ENCODE measurements around the gene ACSS2. TPM values are rescaled to one million over a fixed set of nuclear protein-coding genes. Genes with fewer than 3 reads are reported as not detected.

The ACSS2 gene
- total RNA-seq, 1 donor from 2014 or later: 51.3 TPM

- Mint-ChIP-seq H3K4me3 (ENCODE audit: low read depth) (no peak overlapping the region), H3K4me1 (ENCODE audit: low read depth) (no peaks in the 10 kb centered on the region), H3K9me3 (no peaks in the 10 kb centered on the region), H3K27me3 (ENCODE audit: low read depth) (no peaks in the 10 kb centered on the region), H3K36me3 (ENCODE audit: low read depth) (peaks cover 51% of the 10 kb centered on the region), H3K27ac (no peak overlapping the region)
- DNase-seq (ENCODE audit: low spot score): no peak
- intact Hi-C loops (cut with micrococcal nuclease): no loop called here
Measured at GRCh38 chr20:34948030-34948429, 71.6 kb downstream of the ACSS2 start.

- no peaks in the 10 kb centered on the region for H3K4me1 Mint-ChIP-seq (ENCODE audit: low read depth)
- H3K4me3 Mint-ChIP-seq (ENCODE audit: low read depth): no peak overlapping the region
- intact Hi-C loops (cut with micrococcal nuclease): no loop called here
- H3K9me3 Mint-ChIP-seq: no peaks in the 10 kb centered on the region
- H3K27ac Mint-ChIP-seq: no peak overlapping the region
- H3K27me3 Mint-ChIP-seq (ENCODE audit: low read depth): no peaks in the 10 kb centered on the region
- H3K36me3 Mint-ChIP-seq (ENCODE audit: low read depth): peaks cover 41% of the 10 kb centered on the region
- DNase-seq (ENCODE audit: low spot score): no peak
Measured at GRCh38 chr20:34949120-34949519, 72.7 kb downstream of the ACSS2 start.

- Mint-ChIP-seq H3K4me3 (ENCODE audit: low read depth) (no peak overlapping the region), H3K9me3 (no peaks in the 10 kb centered on the region), H3K27me3 (ENCODE audit: low read depth) (no peaks in the 10 kb centered on the region), H3K27ac (no peak overlapping the region), H3K36me3 (ENCODE audit: low read depth) (peaks cover 27% of the 10 kb centered on the region), H3K4me1 (ENCODE audit: low read depth) (peaks cover 13% of the 10 kb centered on the region)
- DNase-seq (ENCODE audit: low spot score): no peak
- intact Hi-C loops (cut with micrococcal nuclease): no loop called here
Measured at GRCh38 chr20:34951252-34951651, 74.8 kb downstream of the ACSS2 start.

- Mint-ChIP-seq H3K27ac (no peak overlapping the region), H3K4me1 (ENCODE audit: low read depth) (peaks cover 15% of the 10 kb centered on the region), H3K9me3 (no peaks in the 10 kb centered on the region), H3K4me3 (ENCODE audit: low read depth) (no peak overlapping the region), H3K36me3 (ENCODE audit: low read depth) (peaks cover 23% of the 10 kb centered on the region), H3K27me3 (ENCODE audit: low read depth) (no peaks in the 10 kb centered on the region)
- DNase-seq (ENCODE audit: low spot score): no peak
- intact Hi-C loops (cut with micrococcal nuclease): no loop called here
Measured at GRCh38 chr20:34951652-34952051, 75.2 kb downstream of the ACSS2 start.

- H3K27me3 Mint-ChIP-seq (ENCODE audit: low read depth): no peaks in the 10 kb centered on the region
- H3K4me1 Mint-ChIP-seq (ENCODE audit: low read depth): peaks cover 15% of the 10 kb centered on the region
- no peak for DNase-seq (ENCODE audit: low spot score)
- H3K9me3 Mint-ChIP-seq: no peaks in the 10 kb centered on the region
- H3K4me3 Mint-ChIP-seq (ENCODE audit: low read depth): no peak overlapping the region
- intact Hi-C loops (cut with micrococcal nuclease): no loop called here
- peaks cover 21% of the 10 kb centered on the region for H3K36me3 Mint-ChIP-seq (ENCODE audit: low read depth)
- no peak overlapping the region for H3K27ac Mint-ChIP-seq
Measured at GRCh38 chr20:34952671-34953070, 76.3 kb downstream of the ACSS2 start.

GRCh38 chr20:34953960-34954359, 77.5 kb downstream of the ACSS2 start:
- Mint-ChIP-seq H3K4me3 (ENCODE audit: low read depth) (no peak overlapping the region), H3K27ac (no peak overlapping the region), H3K36me3 (ENCODE audit: low read depth) (peaks cover 18% of the 10 kb centered on the region), H3K4me1 (ENCODE audit: low read depth) (peaks cover 15% of the 10 kb centered on the region), H3K9me3 (no peaks in the 10 kb centered on the region), H3K27me3 (ENCODE audit: low read depth) (no peaks in the 10 kb centered on the region)
- intact Hi-C loops (cut with micrococcal nuclease): loop anchor here (2.0 kb wide), 3 partner anchors 35 to 129 kb away; partner anchors contain the start of gene NCOA6
- DNase-seq (ENCODE audit: low spot score): no peak

- Mint-ChIP-seq H3K4me3 (ENCODE audit: low read depth) (peak overlapping the region; percentile 97), H3K4me1 (ENCODE audit: low read depth) (peaks cover 15% of the 10 kb centered on the region), H3K27ac (peak overlapping the region; percentile 97), H3K9me3 (no peaks in the 10 kb centered on the region), H3K27me3 (ENCODE audit: low read depth) (no peaks in the 10 kb centered on the region), H3K36me3 (ENCODE audit: low read depth) (peaks cover 9% of the 10 kb centered on the region)
- intact Hi-C loops (cut with micrococcal nuclease): loop anchor here (1.0 to 5.0 kb wide), 6 partner anchors 36 to 137 kb away; partner anchors contain the start of genes NCOA6 and TRPC4AP
- no peak for DNase-seq (ENCODE audit: low spot score)
Measured at GRCh38 chr20:34954904-34955230, 78.5 kb downstream of the ACSS2 start.

- Mint-ChIP-seq H3K9me3 (no peaks in the 10 kb centered on the region), H3K27me3 (ENCODE audit: low read depth) (no peaks in the 10 kb centered on the region), H3K36me3 (ENCODE audit: low read depth) (peaks cover 4% of the 10 kb centered on the region), H3K27ac (peak within 1 kb of the TSS; percentile 97), H3K4me3 (ENCODE audit: low read depth) (peak within 1 kb of the TSS; percentile 97), H3K4me1 (ENCODE audit: low read depth) (peaks cover 15% of the 10 kb centered on the region)
- intact Hi-C loops (cut with micrococcal nuclease): loop anchor here (1.0 to 5.0 kb wide), 6 partner anchors 37 to 137 kb away; partner anchors contain the start of genes NCOA6 and TRPC4AP
- DNase-seq (ENCODE audit: low spot score): peak; percentile 96
Measured at GRCh38 chr20:34955231-34956040, 79.0 kb downstream of the ACSS2 start, which contains the start of the genes GSS and MYH7B. Gene GSS (minus strand): TSS chr20:34955806. CDS start chr20:34951852, 3,954 bp downstream. Gene MYH7B (plus strand): TSS chr20:34955868. CDS start chr20:34978006, 22,138 bp downstream.

- peak overlapping the region; percentile 97 for H3K27ac Mint-ChIP-seq
- intact Hi-C loops (cut with micrococcal nuclease): loop anchor here (5.0 kb wide), 1 partner anchor 136 kb away; the partner anchor contains the start of gene TRPC4AP
- H3K36me3 Mint-ChIP-seq (ENCODE audit: low read depth): peaks cover 4% of the 10 kb centered on the region
- peak overlapping the region; percentile 97 for H3K4me3 Mint-ChIP-seq (ENCODE audit: low read depth)
- DNase-seq (ENCODE audit: low spot score): no peak
- H3K9me3 Mint-ChIP-seq: no peaks in the 10 kb centered on the region
- H3K27me3 Mint-ChIP-seq (ENCODE audit: low read depth): no peaks in the 10 kb centered on the region
- H3K4me1 Mint-ChIP-seq (ENCODE audit: low read depth): peaks cover 21% of the 10 kb centered on the region
Measured at GRCh38 chr20:34956041-34956458, 79.6 kb downstream of the ACSS2 start.

GRCh38 chr20:34956751-34957472, 80.5 kb downstream of the ACSS2 start:
- no peak for DNase-seq (ENCODE audit: low spot score)
- Mint-ChIP-seq H3K36me3 (ENCODE audit: low read depth) (no peaks in the 10 kb centered on the region), H3K4me1 (ENCODE audit: low read depth) (peaks cover 21% of the 10 kb centered on the region), H3K27ac (peak overlapping the region; percentile 97), H3K4me3 (ENCODE audit: low read depth) (no peak overlapping the region), H3K9me3 (no peaks in the 10 kb centered on the region), H3K27me3 (ENCODE audit: low read depth) (no peaks in the 10 kb centered on the region)
- intact Hi-C loops (cut with micrococcal nuclease): loop anchor here (5.0 kb wide), 1 partner anchor 135 kb away; the partner anchor contains the start of gene TRPC4AP

GRCh38 chr20:34964486-34964885, 88.1 kb downstream of the ACSS2 start:
- H3K4me3 Mint-ChIP-seq (ENCODE audit: low read depth): no peak overlapping the region
- H3K27me3 Mint-ChIP-seq (ENCODE audit: low read depth): peaks cover 5% of the 10 kb centered on the region
- no peaks in the 10 kb centered on the region for H3K9me3 Mint-ChIP-seq
- intact Hi-C loops (cut with micrococcal nuclease): no loop called here
- H3K4me1 Mint-ChIP-seq (ENCODE audit: low read depth): peaks cover 6% of the 10 kb centered on the region
- no peak overlapping the region for H3K27ac Mint-ChIP-seq
- no peak for DNase-seq (ENCODE audit: low spot score)
- H3K36me3 Mint-ChIP-seq (ENCODE audit: low read depth): no peaks in the 10 kb centered on the region

- DNase-seq (ENCODE audit: low spot score): no peak
- H3K27ac Mint-ChIP-seq: no peak overlapping the region
- no peak overlapping the region for H3K4me3 Mint-ChIP-seq (ENCODE audit: low read depth)
- H3K9me3 Mint-ChIP-seq: no peaks in the 10 kb centered on the region
- H3K36me3 Mint-ChIP-seq (ENCODE audit: low read depth): no peaks in the 10 kb centered on the region
- peaks cover 5% of the 10 kb centered on the region for H3K27me3 Mint-ChIP-seq (ENCODE audit: low read depth)
- peaks cover 6% of the 10 kb centered on the region for H3K4me1 Mint-ChIP-seq (ENCODE audit: low read depth)
- intact Hi-C loops (cut with micrococcal nuclease): no loop called here
Measured at GRCh38 chr20:34965051-34965450, 88.6 kb downstream of the ACSS2 start.

- Mint-ChIP-seq H3K4me1 (ENCODE audit: low read depth) (no peaks in the 10 kb centered on the region), H3K9me3 (no peaks in the 10 kb centered on the region), H3K27me3 (ENCODE audit: low read depth) (peaks cover 5% of the 10 kb centered on the region), H3K27ac (no peak overlapping the region), H3K4me3 (ENCODE audit: low read depth) (no peak overlapping the region), H3K36me3 (ENCODE audit: low read depth) (no peaks in the 10 kb centered on the region)
- intact Hi-C loops (cut with micrococcal nuclease): no loop called here
- DNase-seq (ENCODE audit: low spot score): no peak
Measured at GRCh38 chr20:34967421-34967820, 91.0 kb downstream of the ACSS2 start.

Measured in activated T-helper 2 cell treated with anti-CD3 and anti-CD28 coated beads, Interferon-gamma antibody, Interleukin-2, Interleukin-4, amounts not matched to agents 10 μg/mL and 5 μg/mL and 100 μg/mL, durations not matched to agents 14 hours and 24 hours and 36 hours (primary cell).